NCI-H2171 (cell line): Measurements from ENCODE around the gene CLPTM1.
"Not testable (repeated sequence)": the region's sequence is repeated elsewhere in the genome, so short reads cannot be mapped to it uniquely, and the experiment has no call there.

Experiments
- DNase-seq: peaks from one replicate; lab custom pipeline; 2025; lab: John Stamatoyannopoulos, UW

CLPTM1 gene

GRCh38 chr19:44942067-44942571 is 13.1 kb upstream of the CLPTM1 start, which contains the start of gene APOC4:
TSS of gene APOC4 (plus strand) at chr19:44942237. CDS start at chr19:44942278, 41 bp downstream.
- no peak for DNase-seq

GRCh38 chr19:44943801-44944249 is 11.4 kb upstream of the CLPTM1 start:
- no peak for DNase-seq

GRCh38 chr19:44947041-44947581 is 8.1 kb upstream of the CLPTM1 start:
- DNase-seq = no peak

GRCh38 chr19:44948237-44948636 is 6.9 kb upstream of the CLPTM1 start:
- no peak for DNase-seq

GRCh38 chr19:44948763-44949374 is 6.3 kb upstream of the CLPTM1 start:
- peak; percentile 35 for DNase-seq

- no peak for DNase-seq
Measured at GRCh38 chr19:44949550-44949949, 5.6 kb upstream of the CLPTM1 start.

- peak; percentile 77 for DNase-seq
Measured at GRCh38 chr19:44951179-44952159, 3.7 kb upstream of the CLPTM1 start.

GRCh38 chr19:44954278-44954648 is 917 bp upstream of the CLPTM1 start:
- DNase-seq = no peak

GRCh38 chr19:44955505-44956439 is 592 bp downstream of the CLPTM1 start:
- no peak for DNase-seq

- DNase-seq = no peak
Measured at GRCh38 chr19:44957526-44957925, 2.3 kb downstream of the CLPTM1 start.

- no peak for DNase-seq
Measured at GRCh38 chr19:44958090-44958489, 2.9 kb downstream of the CLPTM1 start.

GRCh38 chr19:44959691-44960090 is 4.5 kb downstream of the CLPTM1 start:
- no peak for DNase-seq

GRCh38 chr19:44960906-44961728 is 5.9 kb downstream of the CLPTM1 start:
- no peak for DNase-seq

GRCh38 chr19:44961821-44962220 is 6.6 kb downstream of the CLPTM1 start:
- no peak for DNase-seq

- no peak for DNase-seq
Measured at GRCh38 chr19:44968118-44968517, 12.9 kb downstream of the CLPTM1 start.

GRCh38 chr19:44968670-44969069 is 13.5 kb downstream of the CLPTM1 start:
- no peak for DNase-seq

GRCh38 chr19:44969437-44969836 is 14.3 kb downstream of the CLPTM1 start:
- DNase-seq = no peak

GRCh38 chr19:44971451-44971850 is 16.3 kb downstream of the CLPTM1 start:
- DNase-seq = not testable (repeated sequence)

GRCh38 chr19:44972802-44973201 is 17.6 kb downstream of the CLPTM1 start:
- DNase-seq = no peak

GRCh38 chr19:44973982-44974735 is 19.0 kb downstream of the CLPTM1 start:
- no peak for DNase-seq
